ENCODE results near the gene RBM17.
"Not testable (repeated sequence)": the region's sequence is repeated elsewhere in the genome, so short reads cannot be mapped to it uniquely, and the experiment has no call there.

The RBM17 gene

GRCh38 chr10:6138456-6138855, 49.6 kb downstream of the RBM17 start:
- DNase-seq: no peak

- no peak for DNase-seq
These were observed 50.6 kb downstream of the RBM17 start for GRCh38 chr10:6139470-6139869.

- no peak for DNase-seq
These were observed 51.5 kb downstream of the RBM17 start for GRCh38 chr10:6140141-6140841.

- DNase-seq: no peak
These were observed 52.1 kb downstream of the RBM17 start for GRCh38 chr10:6140965-6141295.

- no peak for DNase-seq
These were observed 52.7 kb downstream of the RBM17 start for GRCh38 chr10:6141296-6142151.

- not testable (repeated sequence) for DNase-seq
These were observed 53.4 kb downstream of the RBM17 start for GRCh38 chr10:6142186-6142585.

GRCh38 chr10:6142644-6143043, 53.8 kb downstream of the RBM17 start:
- no peak for DNase-seq

GRCh38 chr10:6143181-6143580, 54.3 kb downstream of the RBM17 start:
- DNase-seq: no peak

- no peak for DNase-seq
These were observed 55.8 kb downstream of the RBM17 start for GRCh38 chr10:6144406-6145165.

- DNase-seq: no peak
These were observed 56.5 kb downstream of the RBM17 start for GRCh38 chr10:6145166-6145987.

GRCh38 chr10:6146013-6146785, 57.4 kb downstream of the RBM17 start:
- DNase-seq: no peak

GRCh38 chr10:6146921-6147320, 58.1 kb downstream of the RBM17 start:
- no peak for DNase-seq

- no peak for DNase-seq
These were observed 59.4 kb downstream of the RBM17 start for GRCh38 chr10:6148251-6148701.

GRCh38 chr10:6148908-6149307, 60.1 kb downstream of the RBM17 start:
- no peak for DNase-seq

- DNase-seq: no peak
These were observed 62.5 kb downstream of the RBM17 start for GRCh38 chr10:6151087-6151977.

GRCh38 chr10:6153845-6154244, 65.0 kb downstream of the RBM17 start:
- DNase-seq: no peak

- DNase-seq: no peak
These were observed 65.7 kb downstream of the RBM17 start for GRCh38 chr10:6154566-6154965.

GRCh38 chr10:6158276-6158675, 69.4 kb downstream of the RBM17 start:
- no peak for DNase-seq

GRCh38 chr10:6161921-6162320, 73.1 kb downstream of the RBM17 start:
- no peak for DNase-seq

GRCh38 chr10:6162589-6163356, 73.9 kb downstream of the RBM17 start:
- DNase-seq: no peak

All from NCI-H1436 treated with DMSO at 0.1 percent for 48 hours (cell line).